HG03045 (cell line): ENCODE data around the gene LAMP5.

Experiments
- ATAC-seq: cut with Tn5 transposase; IDR thresholded peaks from one replicate; pipeline ENCODE4 v1.9.1; 2021; ENCODE audit warnings: mild to moderate bottlenecking, moderate library complexity; ENCODE audit not compliant: unreplicated experiment

LAMP5 gene

GRCh38 chr20:9499126-9499899, 15.1 kb upstream of the LAMP5 start:
- ATAC-seq = no peak

- peak; percentile 57 for ATAC-seq
These were observed 14.3 kb upstream of the LAMP5 start for GRCh38 chr20:9500121-9500520.

GRCh38 chr20:9501473-9501872, 12.9 kb upstream of the LAMP5 start:
- ATAC-seq = no peak

- no peak for ATAC-seq
These were observed 10.7 kb upstream of the LAMP5 start for GRCh38 chr20:9503526-9504245.

GRCh38 chr20:9506280-9506821, 8.0 kb upstream of the LAMP5 start:
- no peak for ATAC-seq

- no peak for ATAC-seq
These were observed 7.4 kb upstream of the LAMP5 start for GRCh38 chr20:9506964-9507369.

- no peak for ATAC-seq
These were observed 6.7 kb upstream of the LAMP5 start for GRCh38 chr20:9507544-9508239.

GRCh38 chr20:9508240-9508661, 6.1 kb upstream of the LAMP5 start:
- ATAC-seq = no peak

- no peak for ATAC-seq
These were observed 5.7 kb upstream of the LAMP5 start for GRCh38 chr20:9508696-9509178.

- no peak for ATAC-seq
These were observed 5.1 kb upstream of the LAMP5 start for GRCh38 chr20:9509246-9509645.

GRCh38 chr20:9510911-9511310, 3.5 kb upstream of the LAMP5 start:
- peak; percentile 37 for ATAC-seq

- ATAC-seq = no peak
These were observed 324 bp upstream of the LAMP5 start for GRCh38 chr20:9514072-9514460.

GRCh38 chr20:9515214-9515585, 810 bp downstream of the LAMP5 start:
- no peak for ATAC-seq

GRCh38 chr20:9515741-9516233, 1.4 kb downstream of the LAMP5 start:
- no peak for ATAC-seq

GRCh38 chr20:9516234-9516871, 2.0 kb downstream of the LAMP5 start:
- ATAC-seq = no peak

- no peak for ATAC-seq
These were observed 3.1 kb downstream of the LAMP5 start for GRCh38 chr20:9517297-9518162.

- ATAC-seq = no peak
These were observed 4.3 kb downstream of the LAMP5 start for GRCh38 chr20:9518576-9519175.

- ATAC-seq = no peak
These were observed 5.7 kb downstream of the LAMP5 start for GRCh38 chr20:9520086-9520485.

GRCh38 chr20:9523636-9524035, 9.2 kb downstream of the LAMP5 start:
- no peak for ATAC-seq
